ENCODE data around the gene MOSPD2.

MOSPD2 gene

GRCh38 chrX:14872851-14873675 lies at the start of gene MOSPD2, which contains the start of gene FANCB:
Gene MOSPD2, plus strand, starts transcription at chrX:14873421. Its CDS starts 108 bp downstream, at chrX:14873529.
Gene FANCB, minus strand, starts transcription at chrX:14873069. Its CDS starts 7,559 bp downstream, at chrX:14865510.
- peak; percentile 99 for DNase-seq

GRCh38 chrX:14825851-14826250 lies 47.4 kb upstream of the MOSPD2 start:
- DNase-seq: no peak

GRCh38 chrX:14826319-14826718 lies 46.9 kb upstream of the MOSPD2 start:
- no peak for DNase-seq

- no peak for DNase-seq
These were observed 43.6 kb upstream of the MOSPD2 start for GRCh38 chrX:14829643-14830042.

- no peak for DNase-seq
These were observed 41.1 kb upstream of the MOSPD2 start for GRCh38 chrX:14832151-14832550.

- no peak for DNase-seq
These were observed 40.6 kb upstream of the MOSPD2 start for GRCh38 chrX:14832586-14832985.

- no peak for DNase-seq
These were observed 36.1 kb upstream of the MOSPD2 start for GRCh38 chrX:14837155-14837554.

GRCh38 chrX:14843666-14844065 lies 29.6 kb upstream of the MOSPD2 start:
- no peak for DNase-seq

- DNase-seq: no peak
These were observed 21.7 kb upstream of the MOSPD2 start for GRCh38 chrX:14851526-14851925.

GRCh38 chrX:14864631-14865030 lies 8.6 kb upstream of the MOSPD2 start:
- DNase-seq: no peak

- DNase-seq: no peak
These were observed 8.0 kb upstream of the MOSPD2 start for GRCh38 chrX:14865201-14865600.

GRCh38 chrX:14871767-14872166 lies 1.5 kb upstream of the MOSPD2 start:
- DNase-seq: no peak

- DNase-seq: no peak
These were observed 866 bp upstream of the MOSPD2 start for GRCh38 chrX:14872355-14872754.

GRCh38 chrX:14873676-14874049 lies 442 bp downstream of the MOSPD2 start:
- DNase-seq: peak; percentile 0

- DNase-seq: no peak
These were observed 2.4 kb downstream of the MOSPD2 start for GRCh38 chrX:14875624-14876023.

GRCh38 chrX:14883826-14884225 lies 10.6 kb downstream of the MOSPD2 start:
- DNase-seq: no peak

- DNase-seq: no peak
These were observed 11.5 kb downstream of the MOSPD2 start for GRCh38 chrX:14884714-14885113.

- DNase-seq: no peak
These were observed 13.0 kb downstream of the MOSPD2 start for GRCh38 chrX:14886252-14886651.

GRCh38 chrX:14896273-14896672 lies 23.1 kb downstream of the MOSPD2 start:
- DNase-seq: no peak

- no peak for DNase-seq
These were observed 23.8 kb downstream of the MOSPD2 start for GRCh38 chrX:14897042-14897441.

GRCh38 chrX:14899607-14900006 lies 26.4 kb downstream of the MOSPD2 start:
- DNase-seq: no peak

GRCh38 chrX:14902537-14902936 lies 29.3 kb downstream of the MOSPD2 start:
- DNase-seq: no peak

- no peak for DNase-seq
These were observed 30.7 kb downstream of the MOSPD2 start for GRCh38 chrX:14903891-14904290.

GRCh38 chrX:14913241-14913640 lies 40.0 kb downstream of the MOSPD2 start:
- DNase-seq: no peak

GRCh38 chrX:14915596-14915995 lies 42.4 kb downstream of the MOSPD2 start:
- no peak for DNase-seq
